Activated CD8-positive, alpha-beta T cell treated with anti-CD3 and anti-CD28 coated beads, Interleukin-2, amount 10 ng/mL, durations not matched to agents 7 days and 5 days (primary cell): ENCODE data around the gene WRAP73. TPM values are rescaled to one million over a fixed set of nuclear protein-coding genes. Genes with fewer than 3 reads are reported as not detected.

Experiments used
- ATAC-seq: fragments of 150-1000 bp; cut with Tn5 transposase; one replicate; pipeline ENCODE4 v1.10.0; 2021; ENCODE audit warnings: moderate library complexity
- CTCF ChIA-PET: fragments of 350-600 bp; sonication (Branson Sonifier 250); formaldehyde crosslinking; loops from one replicate; lab custom pipeline; 2021; ENCODE audit warnings: antibody characterized with exemption; lab: Charles Lee
- POLR2A ChIA-PET: fragments of 350-600 bp; sonication (Branson Sonifier 250); formaldehyde crosslinking; loops from one replicate; lab custom pipeline; 2021; ENCODE audit warnings: antibody characterized with exemption; lab: Charles Lee
- DNase-seq: peaks from one replicate; pipeline ENCODE4 v3.0.0-alpha.2; 2020
- H3K27ac Mint-ChIP-seq: one replicate; pipeline ENCODE4 v1.8.0; 2021; ENCODE audit warnings: mild to moderate bottlenecking, mixed read lengths
- H3K27me3 Mint-ChIP-seq: one replicate; pipeline ENCODE4 v1.8.0; 2021; ENCODE audit warnings: low read depth, mixed read lengths
- H3K36me3 Mint-ChIP-seq: one replicate; pipeline ENCODE4 v1.8.0; 2021; ENCODE audit warnings: low read depth, mixed read lengths
- H3K4me1 Mint-ChIP-seq: one replicate; pipeline ENCODE4 v1.8.0; 2021; ENCODE audit warnings: low read depth, mixed read lengths
- H3K4me3 Mint-ChIP-seq: one replicate; pipeline ENCODE4 v1.8.0; 2021; ENCODE audit warnings: mild to moderate bottlenecking, mixed read lengths
- H3K9me3 Mint-ChIP-seq: one replicate; pipeline ENCODE4 v1.8.0; 2022; ENCODE audit warnings: mixed read lengths; ENCODE audit not compliant: insufficient read depth
- total RNA-seq, 2 experiments: library from RNA; stranded (reverse); gene quantifications; one replicate each; pipeline ENCODE4 v1.2.3, GENCODE V29; 2021

Gene WRAP73
- total RNA-seq, 2 experiments from 2014 or later, result 33.1 to 36.7 TPM

- ATAC-seq (no peak), DNase-seq (no peak)
- ChIA-PET CTCF (no interaction called here), POLR2A (no interaction called here)
- H3K4me3 Mint-ChIP-seq, result no peak overlapping the region
- no peaks in the 10 kb centered on the region for H3K9me3 Mint-ChIP-seq
- H3K36me3 Mint-ChIP-seq, result peaks cover 17% of the 10 kb centered on the region
- no peaks in the 10 kb centered on the region for H3K4me1 Mint-ChIP-seq
- H3K27ac Mint-ChIP-seq, result no peak overlapping the region
- H3K27me3 Mint-ChIP-seq, result no peaks in the 10 kb centered on the region
These were observed 10.4 kb downstream of the WRAP73 start for GRCh38 chr1:3639397-3639911.

GRCh38 chr1:3638676-3639075 is 11.2 kb downstream of the WRAP73 start:
- Mint-ChIP-seq H3K36me3 (peaks cover 15% of the 10 kb centered on the region), H3K9me3 (no peaks in the 10 kb centered on the region), H3K4me1 (no peaks in the 10 kb centered on the region), H3K27ac (no peak overlapping the region), H3K4me3 (no peak overlapping the region), H3K27me3 (no peaks in the 10 kb centered on the region)
- DNase-seq (no peak), ATAC-seq (no peak)
- POLR2A ChIA-PET, result interaction anchor here (1.1 kb wide), 1 partner anchor 11 kb away, joined by 3 read pairs; the partner anchor contains the start of gene WRAP73
- CTCF ChIA-PET, result interaction anchor here (0.9 to 1.9 kb wide), 2 partner anchors 10 to 19 kb away, joined by 3 to 4 read pairs; no protein-coding TSS in a partner anchor

DNA sequence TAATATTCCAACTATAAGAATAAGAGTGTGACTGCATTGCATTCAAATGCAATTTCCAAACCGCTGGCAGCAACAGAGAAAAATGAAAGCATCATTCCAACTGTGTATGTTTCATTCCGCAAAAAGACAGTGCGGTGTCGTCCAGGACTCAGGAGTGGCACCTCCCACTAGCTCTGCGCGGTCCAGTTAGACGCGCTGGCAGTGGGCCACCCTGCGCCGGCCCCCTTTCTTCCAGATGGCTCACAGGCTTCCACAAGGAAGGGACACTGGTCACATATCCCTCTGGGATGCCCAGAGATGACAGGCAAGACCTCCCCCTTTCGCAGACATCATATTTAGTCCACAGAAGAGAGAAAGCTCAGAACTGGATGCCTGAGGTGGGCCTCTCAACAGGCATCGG is 11.9 kb downstream of the WRAP73 start:
- POLR2A ChIA-PET, result interaction anchor here (1.1 kb wide), 1 partner anchor 12 kb away, joined by 3 read pairs; the partner anchor contains the start of gene WRAP73
- CTCF ChIA-PET, result interaction anchor here (0.9 to 1.9 kb wide), 2 partner anchors 9 to 19 kb away, joined by 3 to 4 read pairs; no protein-coding TSS in a partner anchor
- ATAC-seq, result no peak

DNA sequence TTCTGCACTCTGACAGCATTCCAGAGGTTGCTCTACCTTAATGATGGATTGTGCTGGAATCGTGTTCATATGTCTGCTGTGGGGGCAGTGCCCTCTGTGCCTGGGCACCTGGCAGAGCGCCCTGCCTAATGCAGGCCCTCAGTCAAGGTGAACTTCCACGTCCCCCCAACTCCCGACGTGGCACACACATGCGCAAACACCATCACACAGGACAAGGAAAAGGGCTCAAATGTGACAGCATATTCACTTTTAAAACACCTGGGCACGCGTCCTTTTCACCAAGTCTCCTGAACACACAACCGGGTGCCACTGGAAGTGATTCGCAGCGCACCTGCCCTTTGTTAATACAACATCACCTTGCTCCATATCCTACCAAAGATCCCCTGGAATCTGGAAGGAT is 13.4 kb downstream of the WRAP73 start:
- CTCF ChIA-PET, result no interaction called here

More for the DNA sequence above, 11.9 kb downstream of the WRAP73 start:
- no peaks in the 10 kb centered on the region for H3K9me3 Mint-ChIP-seq
- no peaks in the 10 kb centered on the region for H3K4me1 Mint-ChIP-seq
- no peak for DNase-seq
- H3K27ac Mint-ChIP-seq, result no peak overlapping the region
- peaks cover 15% of the 10 kb centered on the region for H3K36me3 Mint-ChIP-seq
- H3K27me3 Mint-ChIP-seq, result no peaks in the 10 kb centered on the region
- no peak overlapping the region for H3K4me3 Mint-ChIP-seq

DNA sequence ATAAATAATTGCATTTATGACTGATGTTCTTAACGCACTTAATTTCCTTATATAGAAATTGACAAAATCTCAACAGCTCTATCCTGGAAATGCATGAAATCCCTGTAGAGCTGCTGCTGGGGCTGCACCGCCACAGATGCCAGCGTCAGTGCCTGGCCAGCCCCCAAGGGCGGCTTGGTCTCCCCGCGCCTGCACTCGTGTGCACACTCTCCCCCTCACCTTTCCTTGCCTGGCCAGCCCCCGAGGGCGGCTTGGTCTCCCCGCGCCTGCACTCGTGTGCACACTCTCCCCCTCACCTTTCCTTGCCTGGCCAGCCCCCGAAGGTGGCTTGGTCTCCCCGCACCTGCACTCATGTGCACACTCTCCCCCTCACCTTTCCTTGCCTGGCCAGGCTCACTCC is 13.8 kb downstream of the WRAP73 start:
- H3K27ac Mint-ChIP-seq, result no peak overlapping the region
- no peaks in the 10 kb centered on the region for H3K27me3 Mint-ChIP-seq
- ChIA-PET CTCF (interaction anchor here (1.1 kb wide), 1 partner anchor 17 kb away, joined by 5 read pairs; no protein-coding TSS in a partner anchor), POLR2A (no interaction called here)
- no peak for DNase-seq
- no peaks in the 10 kb centered on the region for H3K4me1 Mint-ChIP-seq
- no peak overlapping the region for H3K4me3 Mint-ChIP-seq
- H3K36me3 Mint-ChIP-seq, result peaks cover 13% of the 10 kb centered on the region
- ATAC-seq, result no peak
- H3K9me3 Mint-ChIP-seq, result no peaks in the 10 kb centered on the region

More for the DNA sequence above, 13.4 kb downstream of the WRAP73 start:
- Mint-ChIP-seq H3K36me3 (peaks cover 13% of the 10 kb centered on the region), H3K9me3 (no peaks in the 10 kb centered on the region), H3K4me3 (no peak overlapping the region), H3K27ac (no peak overlapping the region), H3K4me1 (no peaks in the 10 kb centered on the region), H3K27me3 (no peaks in the 10 kb centered on the region)
- ATAC-seq, result no peak
- no peak for DNase-seq
- POLR2A ChIA-PET, result no interaction called here

DNA sequence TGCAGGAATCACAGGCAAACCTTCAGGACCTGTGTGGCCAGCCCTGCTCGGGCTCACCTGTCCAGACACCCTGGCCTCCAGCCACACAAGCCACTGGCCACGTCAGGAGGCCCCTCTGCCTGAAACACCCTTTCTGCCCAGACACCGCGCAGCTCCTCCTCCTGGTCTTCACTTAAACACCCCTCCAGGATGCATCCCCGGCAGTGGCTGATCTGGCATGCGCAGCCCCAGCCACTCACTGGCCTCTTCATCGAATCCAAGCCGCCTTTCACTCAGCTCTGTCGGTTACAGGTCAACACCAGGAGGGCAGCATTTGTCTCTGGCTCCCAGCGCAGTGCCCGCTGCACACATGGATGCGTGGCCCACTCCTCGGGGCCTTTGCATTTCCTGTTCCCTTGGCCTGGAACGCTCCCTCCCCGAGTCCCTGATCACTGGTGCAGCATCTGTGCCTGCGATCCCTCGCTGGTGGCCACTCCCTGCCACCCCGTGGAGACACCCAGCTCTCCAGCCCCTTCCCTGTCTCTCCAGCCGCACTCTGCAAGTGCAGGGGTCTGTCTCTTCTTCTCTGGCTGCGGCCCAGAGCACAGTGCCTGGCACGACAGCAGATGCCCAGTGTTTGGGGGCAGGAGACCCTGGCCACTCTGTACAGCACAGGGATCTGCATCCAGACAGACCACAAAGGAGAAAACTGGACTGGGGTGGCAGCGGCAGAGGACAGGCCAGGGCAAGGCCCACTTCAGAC is 15.7 kb downstream of the WRAP73 start:
- ChIA-PET CTCF (no interaction called here), POLR2A (no interaction called here)
- no peak for DNase-seq
- no peak for ATAC-seq
- no peak overlapping the region for H3K4me3 Mint-ChIP-seq
- peaks cover 13% of the 10 kb centered on the region for H3K36me3 Mint-ChIP-seq
- H3K9me3 Mint-ChIP-seq, result no peaks in the 10 kb centered on the region
- no peaks in the 10 kb centered on the region for H3K27me3 Mint-ChIP-seq
- H3K4me1 Mint-ChIP-seq, result no peaks in the 10 kb centered on the region
- no peak overlapping the region for H3K27ac Mint-ChIP-seq

- no peaks in the 10 kb centered on the region for H3K27me3 Mint-ChIP-seq
- ATAC-seq, result no peak
- no peaks in the 10 kb centered on the region for H3K9me3 Mint-ChIP-seq
- no peaks in the 10 kb centered on the region for H3K4me1 Mint-ChIP-seq
- ChIA-PET POLR2A (no interaction called here), CTCF (no interaction called here)
- H3K4me3 Mint-ChIP-seq, result no peak overlapping the region
- no peak overlapping the region for H3K27ac Mint-ChIP-seq
- DNase-seq, result no peak
- H3K36me3 Mint-ChIP-seq, result peaks cover 12% of the 10 kb centered on the region
These were observed 16.4 kb downstream of the WRAP73 start for GRCh38 chr1:3633344-3634058.

- no peaks in the 10 kb centered on the region for H3K4me1 Mint-ChIP-seq
- no peaks in the 10 kb centered on the region for H3K9me3 Mint-ChIP-seq
- ChIA-PET CTCF (no interaction called here), POLR2A (no interaction called here)
- no peaks in the 10 kb centered on the region for H3K27me3 Mint-ChIP-seq
- ATAC-seq (no peak), DNase-seq (no peak)
- no peak overlapping the region for H3K27ac Mint-ChIP-seq
- H3K4me3 Mint-ChIP-seq, result no peak overlapping the region
- peaks cover 12% of the 10 kb centered on the region for H3K36me3 Mint-ChIP-seq
These were observed 17.1 kb downstream of the WRAP73 start for GRCh38 chr1:3632716-3633343.

DNA sequence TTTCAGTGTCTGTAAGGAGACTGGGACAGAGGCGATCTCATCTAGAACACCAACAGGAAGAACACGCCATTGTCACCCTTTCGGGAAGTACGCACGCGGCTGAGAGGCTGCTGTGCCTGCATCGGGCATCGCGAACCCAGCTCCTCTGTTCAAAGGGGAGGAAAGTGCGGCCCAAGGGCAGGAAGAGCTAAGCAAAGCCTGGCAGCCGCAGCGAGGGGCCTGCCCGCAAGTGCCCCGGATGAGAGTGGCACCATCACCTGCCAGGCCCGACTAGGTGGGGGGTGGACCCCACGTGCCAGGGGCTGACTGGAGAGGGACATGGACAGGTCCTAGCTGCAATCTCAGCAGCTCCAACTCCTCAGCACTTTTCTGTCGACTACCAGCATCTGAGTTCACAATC is 17.6 kb downstream of the WRAP73 start:
- no peaks in the 10 kb centered on the region for H3K9me3 Mint-ChIP-seq
- ChIA-PET POLR2A (no interaction called here), CTCF (no interaction called here)
- no peaks in the 10 kb centered on the region for H3K27me3 Mint-ChIP-seq
- ATAC-seq, result no peak
- peaks cover 15% of the 10 kb centered on the region for H3K36me3 Mint-ChIP-seq
- DNase-seq, result no peak
- no peak overlapping the region for H3K27ac Mint-ChIP-seq
- no peaks in the 10 kb centered on the region for H3K4me1 Mint-ChIP-seq
- no peak overlapping the region for H3K4me3 Mint-ChIP-seq

GRCh38 chr1:3631320-3632260 is 18.3 kb downstream of the WRAP73 start:
- ATAC-seq (no peak), DNase-seq (no peak)
- CTCF ChIA-PET, result no interaction called here
- H3K9me3 Mint-ChIP-seq, result no peaks in the 10 kb centered on the region
- peaks cover 11% of the 10 kb centered on the region for H3K36me3 Mint-ChIP-seq
- no peak overlapping the region for H3K4me3 Mint-ChIP-seq
- POLR2A ChIA-PET, result no interaction called here
- no peaks in the 10 kb centered on the region for H3K27me3 Mint-ChIP-seq
- H3K27ac Mint-ChIP-seq, result no peak overlapping the region
- no peaks in the 10 kb centered on the region for H3K4me1 Mint-ChIP-seq

DNA sequence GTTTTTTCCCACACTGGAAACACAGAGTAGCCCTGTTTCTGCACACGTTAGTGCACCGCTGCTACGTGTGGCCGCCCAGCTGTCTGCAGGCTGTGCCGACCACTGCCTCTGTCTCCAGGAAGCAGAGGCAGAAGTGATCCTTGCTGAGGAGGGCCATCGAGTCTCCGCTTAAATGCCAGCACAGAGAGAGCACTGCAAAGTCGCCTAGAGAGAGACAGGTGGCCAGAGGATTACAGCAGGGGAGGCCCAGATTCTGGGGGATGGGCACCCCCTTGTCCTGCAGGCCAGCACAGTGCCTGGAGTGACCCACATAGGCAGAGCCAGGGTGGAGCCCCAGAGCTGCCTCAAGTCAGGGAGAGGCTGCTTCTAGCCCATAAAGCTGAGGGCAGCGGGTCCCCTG is 19.0 kb downstream of the WRAP73 start:
- Mint-ChIP-seq H3K9me3 (no peaks in the 10 kb centered on the region), H3K27me3 (no peaks in the 10 kb centered on the region), H3K4me3 (no peak overlapping the region), H3K36me3 (peaks cover 11% of the 10 kb centered on the region), H3K4me1 (peaks cover 3% of the 10 kb centered on the region), H3K27ac (no peak overlapping the region)
- CTCF ChIA-PET, result no interaction called here
- no peak for ATAC-seq
- POLR2A ChIA-PET, result no interaction called here
- no peak for DNase-seq
